AG04450 (cell line): ENCODE data around the gene TAB2. TPM values are rescaled to one million over a fixed set of nuclear protein-coding genes. Genes with fewer than 3 reads are reported as not detected.

ENCODE experiments used
- CTCF ChIA-PET: fragments of 300-600, 350-600 bp; formaldehyde crosslinking; extraction: SDS; loops from one replicate; lab custom pipeline; 2022; ENCODE audit warnings: antibody characterized with exemption, inconsistent platforms; lab: Charles Lee
- POLR2A ChIA-PET: fragments of 350-600 bp; formaldehyde crosslinking; extraction: SDS; loops from one replicate; lab custom pipeline; 2021; ENCODE audit warnings: antibody characterized with exemption, inconsistent platforms; lab: Yijun Ruan, JAX
- DNase-seq: peaks from one replicate; pipeline ENCODE4 v3.0.0-alpha.2; 2011; ENCODE audit warnings: low read depth, low spot score
- H3K27ac ChIP-seq: one replicate; pipeline ENCODE4 v1.5.1; 2012; ENCODE audit warnings: low read depth, low read length, control low read depth
- H3K27me3 ChIP-seq: one replicate; pipeline ENCODE4 v1.6.0; 2012; ENCODE audit warnings: low read length; ENCODE audit not compliant: control insufficient read depth, insufficient read depth
- H3K4me3 ChIP-seq: 2 replicates; pipeline ENCODE4 v1.5.1; 2011; ENCODE audit warnings: mild to moderate bottlenecking, low read depth, low read length, control low read depth
- H3K9me3 ChIP-seq: 2 replicates; pipeline ENCODE4 v1.5.1; 2012; ENCODE audit warnings: low read length; ENCODE audit not compliant: control insufficient read depth, insufficient read depth
- CTCF ChIP-seq: IDR thresholded peaks from 2 replicates; pipeline ENCODE4 v1.5.1; 2011; ENCODE audit warnings: low read depth, low read length, control low read depth, inconsistent platforms
- polyA plus RNA-seq: library from polyadenylated mRNA; depleted of rRNA; stranded (reverse); fragments of >200 nt; gene quantifications from 2 replicates; pipeline ENCODE4 v1.2.3, GENCODE V29; 2011

The TAB2 gene
- polyA plus RNA-seq, 1 experiment, result 61.1 TPM

GRCh38 chr6:149293244-149293643 is 24.3 kb upstream of the TAB2 start:
- ChIA-PET CTCF (interaction anchor here (0.6 to 1.7 kb wide), 2 partner anchors 136 to 265 kb away, joined by 3 read pairs; no protein-coding TSS in a partner anchor), POLR2A (no interaction called here)

DNA sequence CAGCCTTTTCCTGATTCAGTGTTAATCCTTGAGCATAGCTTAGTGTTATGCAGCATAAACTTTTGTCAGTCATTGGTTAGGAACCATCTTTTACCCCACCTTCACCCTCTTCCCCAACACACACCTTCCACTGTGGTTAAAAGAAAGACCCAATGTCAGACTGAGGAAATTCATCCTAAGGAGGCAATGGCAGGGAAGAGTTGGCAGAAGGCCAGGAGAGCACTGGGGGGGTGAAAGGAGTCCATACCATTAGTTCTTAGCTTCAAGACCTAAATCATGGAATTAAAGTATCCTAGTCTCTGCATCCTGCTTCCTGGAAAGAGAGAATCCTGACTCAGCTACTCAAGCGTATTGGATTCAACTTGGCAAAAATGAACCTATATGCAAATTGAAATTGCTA is 16.9 kb upstream of the TAB2 start:
- POLR2A ChIA-PET, result no interaction called here
- peaks cover 10% of the 10 kb centered on the region for H3K27me3 ChIP-seq
- CTCF ChIA-PET, result interaction anchor here (0.6 to 1.1 kb wide), 3 partner anchors 205 to 274 kb away, joined by 3 read pairs; no protein-coding TSS in a partner anchor

More at GRCh38 chr6:149293244-149293643, 24.3 kb upstream of the TAB2 start:
- no peak overlapping the region for H3K27ac ChIP-seq
- H3K9me3 ChIP-seq, result no peaks in the 10 kb centered on the region
- no peak for DNase-seq
- no peak overlapping the region for H3K4me3 ChIP-seq
- no peaks in the 10 kb centered on the region for H3K27me3 ChIP-seq
- no peak for TF ChIP-seq CTCF

DNA sequence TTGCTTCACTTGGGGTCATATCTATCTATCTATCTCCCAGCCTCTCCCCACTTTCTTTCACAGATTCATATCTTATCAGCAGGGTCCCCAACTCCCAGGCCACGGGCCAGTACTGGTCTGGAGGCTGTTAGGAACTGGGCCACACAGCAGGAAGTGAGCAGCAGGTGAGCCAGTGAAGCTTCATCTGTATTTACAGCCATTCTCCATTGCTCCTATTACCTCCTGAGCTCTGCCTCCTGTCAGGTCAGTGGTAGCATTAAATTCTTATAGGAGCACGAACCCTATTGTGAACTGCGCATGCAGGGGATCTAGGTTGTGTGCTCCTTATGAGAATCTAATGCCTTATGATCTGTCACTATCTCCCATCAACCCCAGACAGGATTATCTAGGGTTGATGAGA is 14.8 kb upstream of the TAB2 start:
- TF ChIP-seq CTCF, result no peak
- CTCF ChIA-PET, result no interaction called here
- POLR2A ChIA-PET, result no interaction called here

More for the DNA sequence above, 16.9 kb upstream of the TAB2 start:
- Histone ChIP-seq H3K4me3 (no peak overlapping the region), H3K9me3 (no peaks in the 10 kb centered on the region), H3K27ac (no peak overlapping the region)
- TF ChIP-seq CTCF, result no peak
- DNase-seq, result no peak

GRCh38 chr6:149303468-149303867 is 14.0 kb upstream of the TAB2 start:
- no peak for DNase-seq
- no peaks in the 10 kb centered on the region for H3K9me3 ChIP-seq
- no peak overlapping the region for H3K27ac ChIP-seq
- H3K27me3 ChIP-seq, result peaks cover 10% of the 10 kb centered on the region
- TF ChIP-seq CTCF, result no peak
- ChIA-PET POLR2A (no interaction called here), CTCF (no interaction called here)
- H3K4me3 ChIP-seq, result no peak overlapping the region

More for the DNA sequence above, 14.8 kb upstream of the TAB2 start:
- Histone ChIP-seq H3K9me3 (no peaks in the 10 kb centered on the region), H3K27me3 (peaks cover 10% of the 10 kb centered on the region), H3K4me3 (no peak overlapping the region), H3K27ac (no peak overlapping the region)
- DNase-seq, result no peak

DNA sequence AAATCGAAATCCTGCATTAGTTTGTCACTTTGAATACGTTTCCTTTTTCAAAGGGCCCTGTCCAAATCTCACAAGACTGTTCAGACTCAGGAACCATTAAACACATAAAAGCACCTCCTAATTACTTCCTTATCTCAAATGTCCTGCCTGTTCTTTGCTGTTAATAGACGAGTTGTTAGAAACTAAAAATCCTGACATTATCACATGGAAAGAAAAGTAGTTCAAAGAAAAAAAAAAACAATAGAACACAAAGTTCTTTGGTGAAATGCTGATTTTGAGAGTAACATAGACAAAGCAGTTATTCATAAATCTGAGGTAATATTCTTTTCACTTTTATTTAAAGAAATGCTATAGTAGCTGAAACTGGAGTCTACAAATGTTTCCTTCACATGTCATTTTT is 12.1 kb upstream of the TAB2 start:
- H3K27ac ChIP-seq, result no peak overlapping the region
- CTCF ChIA-PET, result no interaction called here
- no peak for TF ChIP-seq CTCF
- H3K27me3 ChIP-seq, result peaks cover 10% of the 10 kb centered on the region
- no peaks in the 10 kb centered on the region for H3K9me3 ChIP-seq
- no peak for DNase-seq
- H3K4me3 ChIP-seq, result no peak overlapping the region
- POLR2A ChIA-PET, result no interaction called here
